Type B pancreatic cell (in vitro differentiated cells): ENCODE measurements around the gene KCTD16. TPM values are rescaled to one million over a fixed set of nuclear protein-coding genes. Genes with fewer than 3 reads are reported as not detected.

Experiments
- DNase-seq: peaks from one replicate; pipeline ENCODE4 v3.0.0; 2021; ENCODE audit warnings: mixed read lengths; ENCODE audit not compliant: unreplicated experiment; ENCODE audit errors: extremely low spot score
- H3K27ac Mint-ChIP-seq: 2 replicates; pipeline ENCODE4 v1.8.0; 2021; ENCODE audit warnings: mild to moderate bottlenecking, mixed read lengths
- H3K27me3 Mint-ChIP-seq: 2 replicates; pipeline ENCODE4 v1.8.0; 2021; ENCODE audit warnings: mixed read lengths
- H3K36me3 Mint-ChIP-seq: 2 replicates; pipeline ENCODE4 v1.8.0; 2021; ENCODE audit warnings: mixed read lengths
- H3K4me1 Mint-ChIP-seq: one replicate; pipeline ENCODE4 v1.8.0; 2021; ENCODE audit warnings: mixed read lengths; ENCODE audit not compliant: unreplicated experiment
- H3K4me3 Mint-ChIP-seq: 2 replicates; pipeline ENCODE4 v1.8.0; 2021; ENCODE audit warnings: mild to moderate bottlenecking, mixed read lengths
- H3K9me3 Mint-ChIP-seq: 2 replicates; pipeline ENCODE4 v1.8.0; 2021; ENCODE audit warnings: mixed read lengths
- total RNA-seq: library from RNA; stranded (reverse); gene quantifications from 2 replicates; pipeline ENCODE4 v1.2.1, GENCODE V29; 2021; ENCODE audit warnings: low replicate concordance
- TF ChIP-seq, protein P1 (sequence below): fragments of 200-600 bp; sonication (generic); conservative IDR thresholded peaks from 2 replicates; pipeline ENCODE4 v1.5.0; 2021; ENCODE audit warnings: antibody characterized with exemption, mild to moderate bottlenecking

KCTD16 gene
- total RNA-seq, 1 donor from 2014 or later: 3.0 TPM

DNA sequence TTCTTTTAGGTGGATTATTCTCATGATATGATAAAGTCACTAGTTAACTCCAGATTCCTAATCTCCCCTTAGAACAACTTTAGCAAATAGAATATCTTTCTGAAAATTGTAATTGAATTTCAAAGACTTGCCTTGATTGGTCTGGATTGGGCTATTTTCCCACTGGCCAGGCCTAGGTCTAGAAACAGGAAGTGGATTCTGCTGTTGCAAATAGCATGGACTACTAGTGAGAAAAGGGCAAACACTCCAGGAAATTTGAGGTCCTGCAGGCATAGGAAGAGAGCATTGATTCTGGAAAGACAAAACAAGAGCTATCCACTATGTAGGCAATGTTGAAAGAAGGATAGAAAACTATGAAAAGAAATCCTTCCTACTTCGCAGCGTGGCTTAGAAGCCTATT is 113.4 kb downstream of the KCTD16 start:
- Mint-ChIP-seq H3K27ac (no peak overlapping the region), H3K9me3 (no peaks in the 10 kb centered on the region), H3K27me3 (no peaks in the 10 kb centered on the region), H3K36me3 (no peaks in the 10 kb centered on the region), H3K4me1 (peaks cover 4% of the 10 kb centered on the region), H3K4me3 (no peak overlapping the region)
- DNase-seq: no peak
- TF ChIP-seq, protein P1, sequence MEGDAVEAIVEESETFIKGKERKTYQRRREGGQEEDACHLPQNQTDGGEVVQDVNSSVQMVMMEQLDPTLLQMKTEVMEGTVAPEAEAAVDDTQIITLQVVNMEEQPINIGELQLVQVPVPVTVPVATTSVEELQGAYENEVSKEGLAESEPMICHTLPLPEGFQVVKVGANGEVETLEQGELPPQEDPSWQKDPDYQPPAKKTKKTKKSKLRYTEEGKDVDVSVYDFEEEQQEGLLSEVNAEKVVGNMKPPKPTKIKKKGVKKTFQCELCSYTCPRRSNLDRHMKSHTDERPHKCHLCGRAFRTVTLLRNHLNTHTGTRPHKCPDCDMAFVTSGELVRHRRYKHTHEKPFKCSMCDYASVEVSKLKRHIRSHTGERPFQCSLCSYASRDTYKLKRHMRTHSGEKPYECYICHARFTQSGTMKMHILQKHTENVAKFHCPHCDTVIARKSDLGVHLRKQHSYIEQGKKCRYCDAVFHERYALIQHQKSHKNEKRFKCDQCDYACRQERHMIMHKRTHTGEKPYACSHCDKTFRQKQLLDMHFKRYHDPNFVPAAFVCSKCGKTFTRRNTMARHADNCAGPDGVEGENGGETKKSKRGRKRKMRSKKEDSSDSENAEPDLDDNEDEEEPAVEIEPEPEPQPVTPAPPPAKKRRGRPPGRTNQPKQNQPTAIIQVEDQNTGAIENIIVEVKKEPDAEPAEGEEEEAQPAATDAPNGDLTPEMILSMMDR: no peak

- TF ChIP-seq, protein P1: no peak
- H3K36me3 Mint-ChIP-seq: no peaks in the 10 kb centered on the region
These were observed 114.3 kb downstream of the KCTD16 start for GRCh38 chr5:144284931-144285502.

DNA sequence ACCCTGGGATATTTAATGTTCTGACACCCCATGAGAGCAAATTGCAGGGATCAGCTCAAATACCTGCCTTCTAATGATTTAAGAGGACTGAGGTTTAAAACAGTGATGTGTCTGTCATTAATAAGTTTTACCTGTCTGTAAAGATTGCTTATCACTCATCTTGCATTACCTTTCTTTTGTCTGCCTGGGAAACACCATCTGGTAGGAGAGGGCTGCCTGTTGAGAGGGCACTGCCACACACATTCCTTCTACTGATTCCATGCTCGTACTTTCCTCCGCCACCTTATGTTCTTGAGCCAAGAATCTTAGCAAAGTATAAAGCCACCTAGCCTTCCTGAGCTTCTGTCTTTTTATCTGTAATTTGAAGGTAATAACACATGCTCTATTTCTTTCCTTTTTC is 118.6 kb downstream of the KCTD16 start:
- Mint-ChIP-seq H3K27ac (no peak overlapping the region), H3K4me3 (no peak overlapping the region), H3K9me3 (no peaks in the 10 kb centered on the region), H3K27me3 (peaks cover 4% of the 10 kb centered on the region), H3K4me1 (peaks cover under 1% of the 10 kb centered on the region), H3K36me3 (no peaks in the 10 kb centered on the region)
- DNase-seq: no peak
- TF ChIP-seq, protein P1: no peak

More at GRCh38 chr5:144284931-144285502, 114.3 kb downstream of the KCTD16 start:
- DNase-seq: no peak
- peaks cover 4% of the 10 kb centered on the region for H3K4me1 Mint-ChIP-seq
- H3K27ac Mint-ChIP-seq: no peak overlapping the region
- no peaks in the 10 kb centered on the region for H3K9me3 Mint-ChIP-seq
- H3K4me3 Mint-ChIP-seq: no peak overlapping the region
- peaks cover 4% of the 10 kb centered on the region for H3K27me3 Mint-ChIP-seq

GRCh38 chr5:144292029-144292428 is 121.4 kb downstream of the KCTD16 start:
- DNase-seq: no peak
- Mint-ChIP-seq H3K9me3 (no peaks in the 10 kb centered on the region), H3K4me3 (no peak overlapping the region), H3K27me3 (peaks cover 6% of the 10 kb centered on the region), H3K4me1 (no peaks in the 10 kb centered on the region), H3K36me3 (no peaks in the 10 kb centered on the region), H3K27ac (no peak overlapping the region)
- TF ChIP-seq, protein P1: no peak

DNA sequence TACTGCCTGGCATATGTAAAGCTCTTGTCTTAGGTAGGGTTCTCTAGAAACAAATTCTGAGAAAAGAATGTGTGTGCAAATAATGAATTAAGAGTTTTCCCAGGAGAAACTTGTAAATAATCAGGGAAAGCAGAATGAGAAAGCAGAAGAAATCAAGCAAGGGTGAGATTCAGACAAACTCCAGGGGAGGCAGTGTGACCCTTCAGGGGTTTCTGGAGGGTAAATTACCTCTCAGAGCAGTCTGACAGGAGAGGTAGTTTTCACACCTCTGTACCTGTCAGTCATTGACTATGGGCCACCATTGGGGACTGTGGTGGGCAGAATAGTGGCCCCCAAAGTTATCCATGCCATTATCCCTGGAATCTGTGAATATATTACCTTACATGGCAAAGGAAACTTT is 124.6 kb downstream of the KCTD16 start:
- no peak overlapping the region for H3K4me3 Mint-ChIP-seq
- TF ChIP-seq, protein P1: no peak
- no peaks in the 10 kb centered on the region for H3K9me3 Mint-ChIP-seq
- no peaks in the 10 kb centered on the region for H3K4me1 Mint-ChIP-seq
- H3K27me3 Mint-ChIP-seq: peaks cover 3% of the 10 kb centered on the region
- H3K27ac Mint-ChIP-seq: no peak overlapping the region
- no peaks in the 10 kb centered on the region for H3K36me3 Mint-ChIP-seq
- DNase-seq: no peak

DNA sequence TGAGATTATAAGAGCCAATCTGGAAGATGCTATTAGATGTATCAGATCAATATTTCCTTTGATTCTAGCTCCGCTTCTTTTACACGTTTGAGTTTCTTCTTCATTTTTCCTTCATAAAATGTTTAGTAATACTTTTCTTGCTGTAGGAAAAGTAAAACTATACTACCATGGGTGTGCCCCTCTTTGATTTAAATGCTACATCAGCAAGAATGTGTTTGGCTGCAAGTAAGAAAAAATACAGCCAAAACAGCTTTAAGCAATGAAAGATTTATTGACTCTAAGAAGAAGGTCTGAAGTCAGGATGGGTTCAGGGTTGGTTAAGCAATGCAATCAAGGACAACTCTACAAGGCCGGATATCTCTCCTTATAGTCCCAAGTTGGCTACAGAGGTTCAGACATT is 126.4 kb downstream of the KCTD16 start:
- H3K4me3 Mint-ChIP-seq: no peak overlapping the region

More for the DNA sequence above, 126.4 kb downstream of the KCTD16 start:
- H3K27ac Mint-ChIP-seq: no peak overlapping the region
- TF ChIP-seq, protein P1: no peak
- H3K9me3 Mint-ChIP-seq: no peaks in the 10 kb centered on the region
- DNase-seq: no peak
- H3K36me3 Mint-ChIP-seq: no peaks in the 10 kb centered on the region
- H3K4me1 Mint-ChIP-seq: no peaks in the 10 kb centered on the region
- peaks cover 8% of the 10 kb centered on the region for H3K27me3 Mint-ChIP-seq
